ENCODE measurements around the gene ACSL1.

ACSL1 gene

GRCh38 chr4:184728858-184729257 lies 96.9 kb downstream of the ACSL1 start:
- TF ChIP-seq GATA2 (IDR thresholded peaks at IDR 0.05; ENCODE audit: low read depth, low read length) (no peak), GATA3 (IDR thresholded peaks at IDR 0.05; ENCODE audit: low read depth, low read length) (no peak)

- TF ChIP-seq GATA2 (IDR thresholded peaks at IDR 0.05; ENCODE audit: low read depth, low read length) (no peak), GATA3 (IDR thresholded peaks at IDR 0.05; ENCODE audit: low read depth, low read length) (no peak)
These were observed 98.3 kb downstream of the ACSL1 start for GRCh38 chr4:184727430-184727829.

- no peak for TF ChIP-seq GATA2 (IDR thresholded peaks at IDR 0.05; ENCODE audit: low read depth, low read length)
- TF ChIP-seq GATA3 (IDR thresholded peaks at IDR 0.05; ENCODE audit: low read depth, low read length), result no peak
These were observed 103.0 kb downstream of the ACSL1 start for GRCh38 chr4:184722798-184723197.

GRCh38 chr4:184721254-184721653 lies 104.5 kb downstream of the ACSL1 start:
- TF ChIP-seq GATA3 (IDR thresholded peaks at IDR 0.05; ENCODE audit: low read depth, low read length) (no peak), GATA2 (IDR thresholded peaks at IDR 0.05; ENCODE audit: low read depth, low read length) (no peak)

- TF ChIP-seq GATA2 (IDR thresholded peaks at IDR 0.05; ENCODE audit: low read depth, low read length) (no peak), GATA3 (IDR thresholded peaks at IDR 0.05; ENCODE audit: low read depth, low read length) (no peak)
These were observed 106.4 kb downstream of the ACSL1 start for GRCh38 chr4:184719407-184719806.

GRCh38 chr4:184715526-184715925 lies 110.2 kb downstream of the ACSL1 start:
- TF ChIP-seq GATA2 (IDR thresholded peaks at IDR 0.05; ENCODE audit: low read depth, low read length) (no peak), GATA3 (IDR thresholded peaks at IDR 0.05; ENCODE audit: low read depth, low read length) (no peak)

DNA sequence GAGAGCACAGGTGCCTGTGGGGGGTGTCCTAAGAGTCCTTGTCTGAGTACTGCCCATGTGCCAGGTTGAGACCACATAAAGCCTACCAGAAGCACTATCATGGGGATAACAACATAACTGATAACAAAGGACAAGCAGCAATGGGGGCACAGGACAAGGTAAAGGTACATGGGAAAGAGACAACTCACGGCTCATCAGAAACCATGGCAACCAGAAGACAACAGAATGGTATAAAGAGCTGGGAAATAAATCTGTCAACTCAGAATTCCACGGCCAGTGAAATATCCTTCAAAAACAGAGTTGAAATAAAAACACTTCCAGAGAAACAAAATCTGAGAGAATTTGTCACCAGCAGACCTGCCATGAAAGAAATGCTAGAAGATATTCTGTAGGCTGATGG lies 111.9 kb downstream of the ACSL1 start:
- TF ChIP-seq GATA2 (IDR thresholded peaks at IDR 0.05; ENCODE audit: low read depth, low read length) (no peak), GATA3 (IDR thresholded peaks at IDR 0.05; ENCODE audit: low read depth, low read length) (no peak)

DNA sequence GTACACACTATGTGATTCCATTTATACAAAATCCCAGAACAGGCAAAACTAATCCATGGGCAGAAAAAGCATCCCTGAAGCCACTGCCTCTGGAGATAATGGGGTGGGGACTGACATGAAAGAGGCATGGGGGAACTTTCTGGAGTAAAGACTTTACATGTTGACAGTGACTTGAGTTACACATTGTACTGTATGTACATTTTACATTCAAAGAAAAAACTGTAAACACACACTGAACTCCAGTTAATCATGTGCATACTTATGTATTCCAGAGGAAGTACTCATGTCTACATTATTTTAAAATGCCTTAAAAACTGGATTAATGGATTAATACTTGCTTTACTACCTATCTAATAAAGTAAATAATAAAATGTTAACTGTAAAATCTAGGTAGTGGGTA lies 113.4 kb downstream of the ACSL1 start:
- TF ChIP-seq GATA3 (IDR thresholded peaks at IDR 0.05; ENCODE audit: low read depth, low read length) (no peak), GATA2 (IDR thresholded peaks at IDR 0.05; ENCODE audit: low read depth, low read length) (no peak)

- TF ChIP-seq GATA2 (IDR thresholded peaks at IDR 0.05; ENCODE audit: low read depth, low read length) (no peak), GATA3 (IDR thresholded peaks at IDR 0.05; ENCODE audit: low read depth, low read length) (no peak)
These were observed 119.3 kb downstream of the ACSL1 start for GRCh38 chr4:184706453-184706852.

DNA sequence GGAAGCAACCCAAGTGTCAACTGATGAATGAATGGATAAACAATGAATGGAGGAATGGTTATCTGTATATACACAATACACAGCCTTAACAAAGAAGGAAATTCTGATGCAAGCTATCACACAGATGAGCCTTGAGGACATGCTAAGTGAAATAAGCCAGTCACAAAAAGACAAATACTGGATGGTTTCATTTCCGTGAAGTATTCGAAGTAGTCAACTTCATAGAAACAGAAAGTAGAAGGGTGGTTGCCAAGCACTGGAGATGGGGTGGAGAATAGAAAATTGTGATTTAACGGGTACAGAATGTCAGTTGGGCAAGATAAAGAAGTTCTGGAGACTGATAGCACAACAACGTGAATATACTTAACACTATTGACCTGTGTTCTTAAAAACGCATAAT lies 120.1 kb downstream of the ACSL1 start:
- TF ChIP-seq GATA3 (IDR thresholded peaks at IDR 0.05; ENCODE audit: low read depth, low read length), result no peak
- TF ChIP-seq GATA2 (IDR thresholded peaks at IDR 0.05; ENCODE audit: low read depth, low read length), result no peak
